Activated CD8-positive, alpha-beta memory T cell treated with anti-CD3 and anti-CD28 coated beads for 4 hours (primary cell): ENCODE measurements around the gene ELOVL6.
"Not testable (repeated sequence)": the region's sequence is repeated elsewhere in the genome, so short reads cannot be mapped to it uniquely, and the experiment has no call there.

Experiments used
- DNase-seq, 2 donors: peaks; one replicate each; pipeline ENCODE4 v3.0.0-alpha.2; 2020; ENCODE audit warnings: low read depth in 2 of 2

ELOVL6 gene

GRCh38 chr4:110128029-110128428 lies 70.4 kb downstream of the ELOVL6 start:
- no peak for DNase-seq

GRCh38 chr4:110124711-110125110 lies 73.7 kb downstream of the ELOVL6 start:
- DNase-seq: no peak

GRCh38 chr4:110122201-110122600 lies 76.2 kb downstream of the ELOVL6 start:
- no peak for DNase-seq

- no peak for DNase-seq
Measured at GRCh38 chr4:110120506-110120905, 77.9 kb downstream of the ELOVL6 start.

GRCh38 chr4:110119880-110120279 lies 78.5 kb downstream of the ELOVL6 start:
- no peak for DNase-seq

GRCh38 chr4:110119337-110119736 lies 79.1 kb downstream of the ELOVL6 start:
- DNase-seq: no peak

- no peak for DNase-seq
Measured at GRCh38 chr4:110112056-110112455, 86.4 kb downstream of the ELOVL6 start.

GRCh38 chr4:110109455-110109854 lies 89.0 kb downstream of the ELOVL6 start:
- no peak for DNase-seq

GRCh38 chr4:110108960-110109359 lies 89.5 kb downstream of the ELOVL6 start:
- no peak for DNase-seq

GRCh38 chr4:110108422-110108821 lies 90.0 kb downstream of the ELOVL6 start:
- no peak for DNase-seq

GRCh38 chr4:110107866-110108265 lies 90.5 kb downstream of the ELOVL6 start:
- no peak for DNase-seq

- DNase-seq: no peak
Measured at GRCh38 chr4:110106931-110107296, 91.5 kb downstream of the ELOVL6 start.

- DNase-seq: no peak
Measured at GRCh38 chr4:110104661-110105060, 93.8 kb downstream of the ELOVL6 start.

- no peak for DNase-seq
Measured at GRCh38 chr4:110099638-110100037, 98.8 kb downstream of the ELOVL6 start.

GRCh38 chr4:110096405-110096804 lies 102.0 kb downstream of the ELOVL6 start:
- DNase-seq: no peak

- DNase-seq: no peak
Measured at GRCh38 chr4:110092646-110093045, 105.8 kb downstream of the ELOVL6 start.

GRCh38 chr4:110091434-110092140 lies 106.8 kb downstream of the ELOVL6 start:
- DNase-seq: no peak

- no peak for DNase-seq
Measured at GRCh38 chr4:110088670-110089069, 109.7 kb downstream of the ELOVL6 start.

GRCh38 chr4:110087070-110087708 lies 111.2 kb downstream of the ELOVL6 start:
- no peak for DNase-seq

GRCh38 chr4:110085131-110085530 lies 113.3 kb downstream of the ELOVL6 start:
- DNase-seq: no peak

- DNase-seq: no peak
Measured at GRCh38 chr4:110084154-110084553, 114.3 kb downstream of the ELOVL6 start.

GRCh38 chr4:110078148-110078547 lies 120.3 kb downstream of the ELOVL6 start:
- DNase-seq: not testable (repeated sequence)

- not testable (repeated sequence) for DNase-seq
Measured at GRCh38 chr4:110076828-110077227, 121.6 kb downstream of the ELOVL6 start.

GRCh38 chr4:110075891-110076290 lies 122.5 kb downstream of the ELOVL6 start:
- DNase-seq: no peak
